Measurements from ENCODE around the gene ASB16. TPM values are rescaled to one million over a fixed set of nuclear protein-coding genes. Genes with fewer than 3 reads are reported as not detected.
"Not testable (repeated sequence)": the region's sequence is repeated elsewhere in the genome, so short reads cannot be mapped to it uniquely, and the experiment has no call there.

Gene ASB16
- total RNA-seq, 2 experiments from 2014 or later, result not detected

- peak overlapping the region; percentile 60 for H3K27ac Mint-ChIP-seq
- peaks cover 6% of the 10 kb centered on the region for H3K27me3 Mint-ChIP-seq
- peak; percentile 79 for DNase-seq
- H3K4me3 Mint-ChIP-seq, result peak overlapping the region; percentile 37
- peaks cover 23% of the 10 kb centered on the region for H3K4me1 Mint-ChIP-seq
- peaks cover 5% of the 10 kb centered on the region for H3K36me3 Mint-ChIP-seq
- H3K9me3 Mint-ChIP-seq, result no peaks in the 10 kb centered on the region
Measured at GRCh38 chr17:44137891-44138709, 32.4 kb upstream of the ASB16 start.

- Mint-ChIP-seq H3K36me3 (peaks cover 24% of the 10 kb centered on the region), H3K4me3 (peak overlapping the region; percentile 18)
- not testable (repeated sequence) for H3K9me3 Mint-ChIP-seq, H3K27ac Mint-ChIP-seq, H3K4me1 Mint-ChIP-seq, DNase-seq, H3K27me3 Mint-ChIP-seq
Measured at GRCh38 chr17:44143921-44144320, 26.6 kb upstream of the ASB16 start.

- no peak overlapping the region for H3K27ac Mint-ChIP-seq
Measured at GRCh38 chr17:44144966-44145739, 25.4 kb upstream of the ASB16 start.

GRCh38 chr17:44146375-44147346 lies 23.8 kb upstream of the ASB16 start:
- Mint-ChIP-seq H3K9me3 (no peaks in the 10 kb centered on the region), H3K4me1 (peaks cover 6% of the 10 kb centered on the region), H3K27me3 (peaks cover under 1% of the 10 kb centered on the region), H3K4me3 (no peak overlapping the region), H3K27ac (no peak overlapping the region), H3K36me3 (peaks cover 33% of the 10 kb centered on the region)
- no peak for DNase-seq

More at GRCh38 chr17:44144966-44145739, 25.4 kb upstream of the ASB16 start:
- H3K9me3 Mint-ChIP-seq, result no peaks in the 10 kb centered on the region
- no peak overlapping the region for H3K4me3 Mint-ChIP-seq
- DNase-seq, result no peak
- H3K4me1 Mint-ChIP-seq, result peaks cover 8% of the 10 kb centered on the region
- H3K27me3 Mint-ChIP-seq, result peaks cover 6% of the 10 kb centered on the region
- peaks cover 29% of the 10 kb centered on the region for H3K36me3 Mint-ChIP-seq

- DNase-seq, result no peak
- H3K4me3 Mint-ChIP-seq, result no peak overlapping the region
- H3K9me3 Mint-ChIP-seq, result no peaks in the 10 kb centered on the region
- H3K27ac Mint-ChIP-seq, result no peak overlapping the region
- no peaks in the 10 kb centered on the region for H3K27me3 Mint-ChIP-seq
- peaks cover 2% of the 10 kb centered on the region for H3K4me1 Mint-ChIP-seq
- peaks cover 30% of the 10 kb centered on the region for H3K36me3 Mint-ChIP-seq
Measured at GRCh38 chr17:44147812-44148211, 22.7 kb upstream of the ASB16 start.

- not testable (repeated sequence) for DNase-seq, H3K4me3 Mint-ChIP-seq, H3K27me3 Mint-ChIP-seq, H3K4me1 Mint-ChIP-seq, H3K27ac Mint-ChIP-seq, H3K9me3 Mint-ChIP-seq
- peaks cover 32% of the 10 kb centered on the region for H3K36me3 Mint-ChIP-seq
Measured at GRCh38 chr17:44149066-44149465, 21.4 kb upstream of the ASB16 start.

GRCh38 chr17:44149750-44150329 lies 20.7 kb upstream of the ASB16 start:
- no peak for DNase-seq
- Mint-ChIP-seq H3K27ac (no peak overlapping the region), H3K27me3 (no peaks in the 10 kb centered on the region), H3K9me3 (no peaks in the 10 kb centered on the region), H3K4me3 (no peak overlapping the region), H3K36me3 (peaks cover 34% of the 10 kb centered on the region), H3K4me1 (peaks cover 2% of the 10 kb centered on the region)

- no peak for DNase-seq
Measured at GRCh38 chr17:44152875-44153274, 17.6 kb upstream of the ASB16 start.

GRCh38 chr17:44155488-44155887 lies 15.0 kb upstream of the ASB16 start:
- H3K27me3 Mint-ChIP-seq, result no peaks in the 10 kb centered on the region
- no peak overlapping the region for H3K4me3 Mint-ChIP-seq
- DNase-seq, result no peak
- no peaks in the 10 kb centered on the region for H3K9me3 Mint-ChIP-seq
- H3K27ac Mint-ChIP-seq, result no peak overlapping the region
- H3K36me3 Mint-ChIP-seq, result peaks cover 20% of the 10 kb centered on the region
- peaks cover 2% of the 10 kb centered on the region for H3K4me1 Mint-ChIP-seq

More at GRCh38 chr17:44152875-44153274, 17.6 kb upstream of the ASB16 start:
- H3K36me3 Mint-ChIP-seq, result peaks cover 26% of the 10 kb centered on the region
- no peaks in the 10 kb centered on the region for H3K9me3 Mint-ChIP-seq
- H3K4me1 Mint-ChIP-seq, result peaks cover 2% of the 10 kb centered on the region
- H3K27ac Mint-ChIP-seq, result no peak overlapping the region
- no peaks in the 10 kb centered on the region for H3K27me3 Mint-ChIP-seq
- H3K4me3 Mint-ChIP-seq, result no peak overlapping the region

GRCh38 chr17:44159519-44160210 lies 10.8 kb upstream of the ASB16 start:
- peaks cover 13% of the 10 kb centered on the region for H3K36me3 Mint-ChIP-seq
- H3K9me3 Mint-ChIP-seq, result no peaks in the 10 kb centered on the region
- H3K4me3 Mint-ChIP-seq, result no peak overlapping the region
- no peaks in the 10 kb centered on the region for H3K4me1 Mint-ChIP-seq
- DNase-seq, result no peak
- H3K27ac Mint-ChIP-seq, result no peak overlapping the region
- no peaks in the 10 kb centered on the region for H3K27me3 Mint-ChIP-seq

- H3K4me1 Mint-ChIP-seq, result peaks cover 12% of the 10 kb centered on the region
- H3K4me3 Mint-ChIP-seq, result no peak overlapping the region
- no peak for DNase-seq
- no peaks in the 10 kb centered on the region for H3K9me3 Mint-ChIP-seq
- no peaks in the 10 kb centered on the region for H3K27me3 Mint-ChIP-seq
- H3K36me3 Mint-ChIP-seq, result peaks cover 1% of the 10 kb centered on the region
- H3K27ac Mint-ChIP-seq, result no peak overlapping the region
Measured at GRCh38 chr17:44164476-44164875, 6.0 kb upstream of the ASB16 start.

- Mint-ChIP-seq H3K4me3 (no peak overlapping the region), H3K9me3 (no peaks in the 10 kb centered on the region), H3K27ac (no peak overlapping the region), H3K4me1 (peaks cover 12% of the 10 kb centered on the region), H3K27me3 (no peaks in the 10 kb centered on the region), H3K36me3 (no peaks in the 10 kb centered on the region)
- no peak for DNase-seq
Measured at GRCh38 chr17:44167181-44167861, 3.2 kb upstream of the ASB16 start.

- Mint-ChIP-seq H3K27ac (no peak overlapping the region), H3K9me3 (no peaks in the 10 kb centered on the region), H3K4me1 (peaks cover 12% of the 10 kb centered on the region), H3K4me3 (no peak overlapping the region), H3K36me3 (no peaks in the 10 kb centered on the region), H3K27me3 (no peaks in the 10 kb centered on the region)
- DNase-seq, result no peak
Measured at GRCh38 chr17:44170135-44170498, 387 bp upstream of the ASB16 start.
